ENCODE results near the gene FAM241B. TPM values are rescaled to one million over a fixed set of nuclear protein-coding genes. Genes with fewer than 3 reads are reported as not detected.
A peak's percentile ranks its signal among the peaks of the same experiment; 100 is the strongest.

FAM241B gene
- total and polyA plus RNA-seq, 2 donors (not counting 1 experiment from before 2014, with no cell fraction given), result 0.54 to 0.64 TPM

DNA sequence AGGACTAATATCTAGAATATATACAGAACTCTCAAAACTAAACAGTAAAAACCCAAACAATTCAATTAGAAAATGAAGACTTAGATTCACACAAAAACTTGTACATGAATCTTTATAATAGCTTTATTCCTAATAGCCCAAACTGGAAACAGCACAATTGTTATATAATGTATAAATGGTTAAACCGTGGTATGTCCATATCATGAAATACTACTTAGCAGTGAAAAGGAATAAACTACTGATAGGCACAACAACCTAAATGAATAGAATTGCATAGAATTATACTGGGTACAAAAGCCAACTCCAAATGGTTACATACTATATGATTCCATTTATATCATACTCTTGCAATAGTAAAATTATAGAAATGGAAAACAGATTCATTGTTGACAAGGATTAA lies 21.0 kb upstream of the FAM241B start:
- Histone ChIP-seq H3K9me3 (ENCODE audit: control extremely low read depth in 1 of 3, control insufficient read depth in 2 of 3, insufficient read depth in 1 of 3, low read length in 2 of 3) (peaks cover 4 to 7% (median 5%) of the 10 kb centered on the region in 3 donors), H3K27ac (ENCODE audit: low read length in 2 of 2) (no peak overlapping the region), H3K4me1 (ENCODE audit: control insufficient read depth in 2 of 2, insufficient read depth in 2 of 2, low read length in 2 of 2) (peaks cover 0 to 3% of the 10 kb centered on the region in 2 donors), H3K4me2 (replicated peaks; ENCODE audit: low read depth, low read length, poor library complexity, severe bottlenecking) (no peak overlapping the region), H3K9ac (ENCODE audit: low read length) (no peak overlapping the region), H4K20me1 (ENCODE audit: control insufficient read depth, insufficient read depth, low read length, poor library complexity, severe bottlenecking) (no peaks in the 10 kb centered on the region), H3K79me2 (ENCODE audit: control insufficient read depth, insufficient read depth, low read length) (no peaks in the 10 kb centered on the region), H3K36me3 (replicated peaks in 1 of 2; ENCODE audit: control extremely low read depth in 1 of 2, control insufficient read depth in 1 of 2, extremely low read depth in 1 of 2, insufficient read depth in 2 of 2, low read length in 1 of 2) (no peaks in the 10 kb centered on the region), H3K27me3 (replicated peaks in 1 of 4; ENCODE audit: control extremely low read depth in 1 of 4, control insufficient read depth in 3 of 4, insufficient read depth in 4 of 4, low read length in 3 of 4) (peaks cover 0 to 12% (median 0%) of the 10 kb centered on the region in 4 experiments), H2AFZ (ENCODE audit: insufficient read depth, low read depth, low read length, poor library complexity, severe bottlenecking) (no peak overlapping the region), H3K4me3 (ENCODE audit: control extremely low read depth in 1 of 5, extremely low read depth in 1 of 5, insufficient read depth in 1 of 5, low read depth in 2 of 5, low read length in 4 of 5) (no peak overlapping the region)
- TF ChIP-seq EZH2 (IDR thresholded peaks at IDR 0.05; ENCODE audit: borderline replicate concordance, insufficient read depth, low read depth, low read length, poor library complexity, severe bottlenecking), result no peak
- TF ChIP-seq, protein P1, sequence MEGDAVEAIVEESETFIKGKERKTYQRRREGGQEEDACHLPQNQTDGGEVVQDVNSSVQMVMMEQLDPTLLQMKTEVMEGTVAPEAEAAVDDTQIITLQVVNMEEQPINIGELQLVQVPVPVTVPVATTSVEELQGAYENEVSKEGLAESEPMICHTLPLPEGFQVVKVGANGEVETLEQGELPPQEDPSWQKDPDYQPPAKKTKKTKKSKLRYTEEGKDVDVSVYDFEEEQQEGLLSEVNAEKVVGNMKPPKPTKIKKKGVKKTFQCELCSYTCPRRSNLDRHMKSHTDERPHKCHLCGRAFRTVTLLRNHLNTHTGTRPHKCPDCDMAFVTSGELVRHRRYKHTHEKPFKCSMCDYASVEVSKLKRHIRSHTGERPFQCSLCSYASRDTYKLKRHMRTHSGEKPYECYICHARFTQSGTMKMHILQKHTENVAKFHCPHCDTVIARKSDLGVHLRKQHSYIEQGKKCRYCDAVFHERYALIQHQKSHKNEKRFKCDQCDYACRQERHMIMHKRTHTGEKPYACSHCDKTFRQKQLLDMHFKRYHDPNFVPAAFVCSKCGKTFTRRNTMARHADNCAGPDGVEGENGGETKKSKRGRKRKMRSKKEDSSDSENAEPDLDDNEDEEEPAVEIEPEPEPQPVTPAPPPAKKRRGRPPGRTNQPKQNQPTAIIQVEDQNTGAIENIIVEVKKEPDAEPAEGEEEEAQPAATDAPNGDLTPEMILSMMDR (IDR thresholded peaks at IDR 0.05), result no peak
- no peak for DNase-seq
- ChIA-PET CTCF (no interaction called here), POLR2A (no interaction called here)
- intact Hi-C loops (cut with micrococcal nuclease), result no loop called here
- Mint-ChIP-seq H3K27me3 (peaks cover 56% of the 10 kb centered on the region), H3K4me3 (no peak overlapping the region), H3K27ac (no peak overlapping the region), H3K4me1 (peaks cover 4% of the 10 kb centered on the region), H3K9me3 (ENCODE audit: insufficient read depth) (peaks cover 7% of the 10 kb centered on the region)
- no CpG with 5 or more reads among the region's 1 CpG for WGBS (ENCODE audit: insufficient coverage)
- no peak for ATAC-seq (ENCODE audit: low read depth)

DNA sequence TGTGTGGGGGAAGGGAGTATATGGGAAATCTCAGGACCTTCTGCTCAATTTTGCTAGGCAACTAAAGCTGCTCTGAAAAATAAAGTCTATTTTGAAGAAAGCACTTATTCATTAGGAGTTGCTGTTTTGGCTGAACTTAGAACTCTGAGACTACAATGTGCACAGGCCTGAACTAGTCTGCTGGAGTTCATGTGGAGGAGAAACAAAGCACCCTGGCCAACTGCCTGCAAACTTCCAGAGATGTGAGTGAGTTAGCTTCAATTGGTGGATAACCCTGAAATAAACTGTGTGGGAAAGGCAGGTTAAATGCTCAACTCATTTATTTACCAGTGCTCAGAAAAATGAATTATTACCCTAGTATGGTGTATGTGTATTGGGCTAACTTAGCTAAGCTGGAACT lies 17.3 kb upstream of the FAM241B start:
- Histone ChIP-seq H3K79me2 (ENCODE audit: control insufficient read depth, insufficient read depth, low read length) (no peaks in the 10 kb centered on the region), H3K9ac (ENCODE audit: low read length) (no peak overlapping the region), H3K4me1 (ENCODE audit: control insufficient read depth in 2 of 2, insufficient read depth in 2 of 2, low read length in 2 of 2) (peaks cover 0 to 5% of the 10 kb centered on the region in 2 donors), H3K36me3 (replicated peaks in 1 of 2; ENCODE audit: control extremely low read depth in 1 of 2, control insufficient read depth in 1 of 2, extremely low read depth in 1 of 2, insufficient read depth in 2 of 2, low read length in 1 of 2) (no peaks in the 10 kb centered on the region), H4K20me1 (ENCODE audit: control insufficient read depth, insufficient read depth, low read length, poor library complexity, severe bottlenecking) (no peaks in the 10 kb centered on the region), H3K4me3 (ENCODE audit: control extremely low read depth in 1 of 5, extremely low read depth in 1 of 5, insufficient read depth in 1 of 5, low read depth in 2 of 5, low read length in 4 of 5) (no peak overlapping the region), H3K27ac (ENCODE audit: low read length in 2 of 2) (no peak overlapping the region), H3K27me3 (replicated peaks in 1 of 4; ENCODE audit: control extremely low read depth in 1 of 4, control insufficient read depth in 3 of 4, insufficient read depth in 4 of 4, low read length in 3 of 4) (peaks cover 0 to 12% (median 6%) of the 10 kb centered on the region in 4 experiments), H3K9me3 (ENCODE audit: control extremely low read depth in 1 of 3, control insufficient read depth in 2 of 3, insufficient read depth in 1 of 3, low read length in 2 of 3) (peaks cover 5 to 15% (median 10%) of the 10 kb centered on the region in 3 donors), H2AFZ (ENCODE audit: insufficient read depth, low read depth, low read length, poor library complexity, severe bottlenecking) (no peak overlapping the region), H3K4me2 (replicated peaks; ENCODE audit: low read depth, low read length, poor library complexity, severe bottlenecking) (no peak overlapping the region)
- CTCF ChIA-PET, result interaction anchor here (1.1 to 2.6 kb wide), 2 partner anchors 16 to 26 kb away, joined by 6 read pairs; no protein-coding TSS in a partner anchor
- intact Hi-C loops (cut with micrococcal nuclease), result no loop called here
- POLR2A ChIA-PET, result no interaction called here
- H3K27ac Mint-ChIP-seq, result peak overlapping the region; percentile 16
- TF ChIP-seq, protein P1 (IDR thresholded peaks at IDR 0.05), result no peak
- no peak for TF ChIP-seq EZH2 (IDR thresholded peaks at IDR 0.05; ENCODE audit: borderline replicate concordance, insufficient read depth, low read depth, low read length, poor library complexity, severe bottlenecking)
- DNase-seq (no peak), ATAC-seq (ENCODE audit: low read depth) (no peak)
- H3K9me3 Mint-ChIP-seq (ENCODE audit: insufficient read depth), result peaks cover 9% of the 10 kb centered on the region
- H3K27me3 Mint-ChIP-seq, result peaks cover 52% of the 10 kb centered on the region
- peaks cover 9% of the 10 kb centered on the region for H3K4me1 Mint-ChIP-seq
- H3K4me3 Mint-ChIP-seq, result no peak overlapping the region
